ENCODE results near the gene DAO.
"Not testable (repeated sequence)": the region's sequence is repeated elsewhere in the genome, so short reads cannot be mapped to it uniquely, and the experiment has no call there.

Gene DAO

GRCh38 chr12:108879615-108880254 lies at the start of gene DAO:
Gene DAO, plus strand, starts transcription at chr12:108880092. Its CDS starts 4,915 bp downstream, at chr12:108885007.
- no peak for DNase-seq

DNA sequence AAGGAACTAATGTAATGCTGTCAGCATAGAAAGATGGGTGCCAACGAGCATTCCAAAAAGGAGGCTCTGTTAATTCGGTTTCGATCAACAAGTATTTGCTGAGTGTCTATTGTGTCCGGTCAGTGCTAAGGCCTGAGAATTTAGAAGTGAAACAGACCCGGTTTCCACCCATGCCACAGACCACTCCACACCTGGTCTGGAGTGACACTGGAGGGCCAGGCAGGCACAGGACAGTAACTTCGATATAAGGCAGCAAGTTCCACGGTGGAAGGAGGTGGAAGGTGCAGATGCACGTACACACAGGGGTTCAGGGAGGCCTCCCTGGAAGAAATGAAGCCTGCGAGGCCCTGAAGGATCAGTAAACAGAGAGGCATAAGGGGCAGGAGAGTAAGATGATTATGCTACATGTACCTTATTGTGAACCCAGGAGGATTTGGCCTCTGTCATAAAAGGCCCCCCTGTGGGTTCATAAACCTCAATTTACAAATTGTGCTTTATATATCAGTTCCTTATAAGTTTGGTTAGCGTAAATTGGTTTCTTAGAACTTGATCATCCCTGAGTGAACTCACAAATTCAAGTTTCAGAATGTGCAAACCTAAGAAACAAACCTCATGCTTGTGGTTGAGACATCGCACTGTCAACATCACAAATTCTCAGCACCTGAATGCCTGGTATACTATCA lies 48.4 kb upstream of the DAO start:
- no peak for DNase-seq

- DNase-seq: no peak
Observed at GRCh38 chr12:108832208-108832607, 47.7 kb upstream of the DAO start.

GRCh38 chr12:108832730-108833354 lies 47.0 kb upstream of the DAO start:
- DNase-seq: no peak

DNA sequence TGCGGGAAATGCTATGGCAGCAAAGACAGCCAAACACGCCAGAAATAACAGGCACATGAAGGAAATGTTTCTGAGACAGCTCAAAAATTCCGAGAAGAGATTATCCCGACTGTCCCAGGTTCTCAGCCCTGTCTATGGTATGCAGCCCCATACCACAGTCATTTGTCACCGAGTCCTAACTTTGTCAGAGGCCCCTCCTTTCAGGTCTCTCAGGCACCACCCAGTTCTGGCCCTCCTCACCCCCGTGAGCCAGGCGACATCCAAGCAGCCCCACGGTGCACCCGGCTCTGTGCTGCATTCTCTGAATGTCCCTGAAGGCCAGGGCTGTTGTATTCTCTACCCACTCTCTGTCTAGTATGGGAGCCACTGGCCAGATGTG lies 46.5 kb upstream of the DAO start:
- DNase-seq: no peak

DNA sequence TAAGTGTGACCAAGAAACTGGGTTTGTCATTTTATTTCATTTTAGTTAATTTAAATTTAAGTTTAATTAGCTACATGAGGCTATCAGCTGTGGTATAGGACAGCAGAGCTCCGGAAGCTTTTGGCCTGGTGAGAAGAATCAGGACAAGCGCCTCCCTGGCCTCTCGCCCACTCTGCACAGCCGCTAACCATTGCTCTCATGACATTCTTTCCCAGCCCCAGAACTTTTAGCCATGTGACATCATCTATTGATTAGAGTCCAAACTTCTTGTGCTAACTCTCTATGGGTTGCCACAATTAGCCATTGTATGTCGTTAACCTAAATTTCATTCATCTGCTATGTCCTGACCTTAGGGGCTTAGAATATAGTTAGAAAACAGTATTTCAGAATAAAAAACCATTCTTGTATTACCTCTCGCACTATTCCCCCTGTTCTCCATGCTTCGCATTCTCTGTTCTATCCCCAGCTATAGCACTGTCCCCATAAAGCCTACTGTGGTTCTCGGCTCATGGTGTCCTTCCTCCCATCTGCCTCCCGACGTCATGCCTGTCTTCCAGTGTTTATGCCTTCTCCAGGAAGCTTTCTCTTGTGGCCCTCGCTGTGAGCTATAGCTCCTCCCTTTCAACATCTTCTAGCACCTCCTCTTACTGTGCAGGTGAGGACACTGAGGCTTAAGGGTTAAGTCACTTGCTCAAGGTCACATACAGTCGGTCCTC lies 46.0 kb upstream of the DAO start:
- DNase-seq: no peak

GRCh38 chr12:108835860-108836634 lies 43.8 kb upstream of the DAO start:
- DNase-seq: no peak

- no peak for DNase-seq
Observed at GRCh38 chr12:108837239-108837638, 42.7 kb upstream of the DAO start.

GRCh38 chr12:108837680-108838079 lies 42.2 kb upstream of the DAO start:
- DNase-seq: no peak

- DNase-seq: peak; percentile 45
Observed at GRCh38 chr12:108838194-108839017, 41.5 kb upstream of the DAO start.

- DNase-seq: no peak
Observed at GRCh38 chr12:108839018-108839889, 40.6 kb upstream of the DAO start.

- no peak for DNase-seq
Observed at GRCh38 chr12:108839890-108840230, 40.0 kb upstream of the DAO start.

DNA sequence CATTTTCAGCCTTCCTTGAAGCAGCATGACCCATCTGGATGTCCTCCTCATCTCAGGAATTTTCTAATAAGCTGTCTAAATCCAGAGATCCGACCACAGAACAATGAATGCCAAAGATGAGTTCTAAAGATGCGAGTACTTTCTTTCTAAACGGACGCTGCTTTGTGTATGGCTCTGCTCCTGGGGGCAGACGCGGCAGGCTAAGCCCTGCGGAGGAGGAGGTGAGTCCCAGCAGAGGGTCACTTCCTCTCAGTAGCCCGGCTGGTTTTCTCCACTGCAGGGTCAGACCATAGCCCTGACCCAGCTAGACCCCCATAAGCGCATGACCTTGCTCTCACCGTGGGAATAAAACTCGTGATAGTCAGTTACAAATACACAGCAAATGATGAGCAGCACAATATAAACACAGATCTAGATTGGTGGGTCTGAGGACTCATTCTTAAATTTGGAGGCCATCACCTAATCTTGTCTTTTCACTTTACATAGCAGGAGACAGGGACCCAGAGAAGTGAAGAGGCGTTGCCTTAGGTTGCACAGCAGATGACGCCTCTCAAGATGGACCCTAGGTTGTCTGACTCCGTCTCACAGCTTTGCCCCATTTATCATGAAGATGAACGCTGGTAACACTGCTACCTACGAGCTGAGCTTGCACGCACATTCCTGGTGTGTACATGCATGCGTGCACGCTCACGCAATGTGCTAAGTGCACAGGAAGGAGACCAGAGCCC lies 39.1 kb upstream of the DAO start:
- no peak for DNase-seq

- not testable (repeated sequence) for DNase-seq
Observed at GRCh38 chr12:108841825-108842224, 38.1 kb upstream of the DAO start.

- no peak for DNase-seq
Observed at GRCh38 chr12:108842361-108842760, 37.5 kb upstream of the DAO start.

- DNase-seq: no peak
Observed at GRCh38 chr12:108843187-108843586, 36.7 kb upstream of the DAO start.

- no peak for DNase-seq
Observed at GRCh38 chr12:108845696-108846095, 34.2 kb upstream of the DAO start.

GRCh38 chr12:108846290-108846701 lies 33.6 kb upstream of the DAO start:
- no peak for DNase-seq

DNA sequence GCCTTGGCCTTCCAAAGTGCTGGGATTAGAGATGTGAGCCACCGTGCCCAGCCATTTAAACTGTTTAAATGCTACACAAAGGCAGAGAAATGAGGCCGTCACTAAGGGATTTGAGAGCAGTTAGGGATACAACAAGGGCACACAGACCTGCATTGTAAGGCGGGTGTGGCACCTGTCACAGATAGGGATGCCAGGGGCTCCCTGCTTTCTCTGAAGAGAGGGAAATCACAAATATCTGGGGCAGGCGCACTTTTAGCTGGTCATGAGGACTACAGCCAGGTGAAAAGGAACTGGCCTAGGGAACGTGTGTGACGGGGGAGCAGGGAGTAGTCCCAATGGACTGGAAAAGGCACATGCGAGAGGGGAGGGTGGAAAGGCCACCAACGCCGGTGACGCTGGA lies 32.2 kb upstream of the DAO start:
- no peak for DNase-seq

DNA sequence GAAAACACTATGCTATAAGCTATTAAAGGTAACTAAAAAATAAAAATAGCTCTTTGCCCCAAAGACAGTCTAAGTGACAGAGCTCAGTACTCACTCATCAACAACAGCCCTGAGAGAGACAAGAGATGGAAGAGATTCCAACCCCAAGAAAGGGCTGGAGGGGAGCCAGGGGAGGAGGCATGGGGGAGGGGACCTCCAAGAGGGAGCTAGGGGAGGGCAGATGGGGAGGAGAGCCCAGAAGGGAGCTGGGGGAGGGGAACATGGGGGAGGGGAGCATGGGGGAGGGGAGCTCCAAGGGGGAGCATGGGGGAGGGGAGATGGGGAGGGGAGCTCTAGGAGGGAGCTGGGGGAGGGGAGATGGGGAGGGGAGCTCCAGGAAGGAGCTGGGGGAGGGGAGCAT lies 30.2 kb upstream of the DAO start:
- no peak for DNase-seq

Measured in NCI-H2227 treated with DMSO at 0.1 percent for 48 hours (cell line).